Activated CD4-positive, alpha-beta memory T cell treated with anti-CD3 and anti-CD28 coated beads, Interleukin-2, amount 10 ng/mL, durations not matched to agents 7 days and 5 days (primary cell): Measurements from ENCODE around the gene CDH20. TPM values are rescaled to one million over a fixed set of nuclear protein-coding genes. Genes with fewer than 3 reads are reported as not detected.

Experiments
- CTCF ChIA-PET: fragments of 350-600 bp; sonication (Branson Sonifier 250); formaldehyde crosslinking; loops from one replicate; lab custom pipeline; 2021; ENCODE audit warnings: antibody characterized with exemption, inconsistent platforms; lab: Charles Lee
- POLR2A ChIA-PET: fragments of 350-600 bp; sonication (Branson Sonifier 250); formaldehyde crosslinking; loops from one replicate; lab custom pipeline; 2021; ENCODE audit warnings: antibody characterized with exemption; lab: Charles Lee
- DNase-seq: peaks from one replicate; pipeline ENCODE4 v3.0.0-alpha.2; 2020
- H3K27ac Mint-ChIP-seq: one replicate; pipeline ENCODE4 v1.8.0; 2021; ENCODE audit warnings: mild to moderate bottlenecking, mixed read lengths
- H3K27me3 Mint-ChIP-seq: one replicate; pipeline ENCODE4 v1.8.0; 2021; ENCODE audit warnings: mixed read lengths
- H3K36me3 Mint-ChIP-seq: one replicate; pipeline ENCODE4 v1.8.0; 2021; ENCODE audit warnings: low read depth, mixed read lengths
- H3K4me1 Mint-ChIP-seq: one replicate; pipeline ENCODE4 v1.8.0; 2021; ENCODE audit warnings: mixed read lengths
- H3K4me3 Mint-ChIP-seq: one replicate; pipeline ENCODE4 v1.8.0; 2021; ENCODE audit warnings: mild to moderate bottlenecking, mixed read lengths
- H3K9me3 Mint-ChIP-seq: one replicate; pipeline ENCODE4 v1.8.0; 2021; ENCODE audit warnings: mixed read lengths
- total RNA-seq, 2 experiments: library from RNA; stranded (reverse); gene quantifications; one replicate each; pipeline ENCODE4 v1.2.3, GENCODE V29; 2021

Gene CDH20
- total RNA-seq, 2 experiments from 2014 or later: not detected

DNA sequence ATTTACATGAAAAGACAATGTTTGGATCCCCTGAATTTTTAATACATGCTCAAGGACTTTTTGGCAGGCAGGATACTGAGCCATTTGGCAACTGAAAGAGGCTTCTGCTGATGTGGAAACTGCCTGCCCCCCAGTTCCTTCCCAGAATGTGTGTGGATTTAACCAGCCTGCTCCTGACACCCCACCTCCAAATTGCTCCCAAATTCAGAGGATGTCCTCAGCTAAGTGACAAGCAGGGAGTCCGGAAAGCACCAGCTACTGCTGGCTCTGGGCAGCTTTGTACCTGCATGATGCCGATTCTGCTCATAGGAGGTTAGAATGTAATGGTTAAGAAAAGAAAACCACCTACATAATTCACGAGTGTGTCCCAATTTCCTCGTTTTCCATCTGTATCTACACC lies 197.5 kb downstream of the CDH20 start:
- H3K36me3 Mint-ChIP-seq: no peaks in the 10 kb centered on the region
- H3K4me3 Mint-ChIP-seq: no peak overlapping the region
- no peak for DNase-seq
- CTCF ChIA-PET: no interaction called here
- no peaks in the 10 kb centered on the region for H3K4me1 Mint-ChIP-seq
- no peak overlapping the region for H3K27ac Mint-ChIP-seq
- no peaks in the 10 kb centered on the region for H3K9me3 Mint-ChIP-seq
- POLR2A ChIA-PET: no interaction called here
- no peaks in the 10 kb centered on the region for H3K27me3 Mint-ChIP-seq

DNA sequence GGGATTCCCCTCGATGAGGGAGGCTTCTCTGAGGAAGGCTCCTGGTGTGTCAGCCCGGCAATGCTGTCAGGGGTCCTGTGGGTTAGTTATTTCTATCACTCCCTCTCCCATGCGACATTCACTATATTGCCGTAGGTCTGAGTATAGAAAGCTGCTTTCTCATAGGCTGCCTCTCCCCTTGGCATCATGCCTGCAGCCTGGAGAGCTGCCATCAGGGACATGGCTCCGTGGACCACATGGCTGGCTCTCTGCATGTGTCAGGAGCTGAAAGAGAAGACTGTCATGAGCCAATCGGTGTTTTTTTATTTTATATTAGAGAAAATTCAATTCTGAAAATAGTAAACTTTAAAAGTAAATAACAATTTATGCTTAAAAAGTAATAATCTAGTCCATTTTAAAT lies 198.0 kb downstream of the CDH20 start:
- no peak for DNase-seq
- H3K9me3 Mint-ChIP-seq: no peaks in the 10 kb centered on the region
- H3K4me3 Mint-ChIP-seq: no peak overlapping the region
- CTCF ChIA-PET: no interaction called here
- H3K27me3 Mint-ChIP-seq: no peaks in the 10 kb centered on the region
- no peak overlapping the region for H3K27ac Mint-ChIP-seq
- no peaks in the 10 kb centered on the region for H3K4me1 Mint-ChIP-seq
- H3K36me3 Mint-ChIP-seq: no peaks in the 10 kb centered on the region
- POLR2A ChIA-PET: no interaction called here

GRCh38 chr18:61531891-61532290 lies 198.7 kb downstream of the CDH20 start:
- H3K9me3 Mint-ChIP-seq: no peaks in the 10 kb centered on the region
- ChIA-PET CTCF (no interaction called here), POLR2A (no interaction called here)

DNA sequence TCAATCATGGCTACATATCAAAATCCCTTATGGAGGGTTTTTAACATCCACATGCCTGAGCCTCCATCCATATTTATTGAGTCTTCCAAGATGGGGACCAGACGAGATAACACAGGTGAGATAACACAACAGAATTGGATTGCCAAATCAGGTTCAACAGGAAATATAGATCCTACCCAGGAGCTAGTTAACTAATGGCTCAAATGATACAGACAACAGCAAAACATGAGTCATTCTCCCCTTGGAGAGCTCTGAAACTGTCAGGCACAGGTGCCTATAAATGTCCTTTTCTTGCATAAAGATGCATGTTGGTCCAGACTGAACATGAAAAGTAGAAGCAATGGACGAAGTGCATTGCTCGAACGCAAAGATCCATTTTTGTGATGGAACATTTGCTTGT lies 202.2 kb downstream of the CDH20 start:
- Mint-ChIP-seq H3K36me3 (no peaks in the 10 kb centered on the region), H3K9me3 (no peaks in the 10 kb centered on the region), H3K27me3 (no peaks in the 10 kb centered on the region), H3K27ac (no peak overlapping the region), H3K4me3 (no peak overlapping the region), H3K4me1 (no peaks in the 10 kb centered on the region)
- POLR2A ChIA-PET: no interaction called here
- DNase-seq: no peak
- CTCF ChIA-PET: no interaction called here

More at GRCh38 chr18:61531891-61532290, 198.7 kb downstream of the CDH20 start:
- H3K27ac Mint-ChIP-seq: no peak overlapping the region
- no peak for DNase-seq
- H3K36me3 Mint-ChIP-seq: no peaks in the 10 kb centered on the region
- no peaks in the 10 kb centered on the region for H3K4me1 Mint-ChIP-seq
- no peak overlapping the region for H3K4me3 Mint-ChIP-seq
- no peaks in the 10 kb centered on the region for H3K27me3 Mint-ChIP-seq

DNA sequence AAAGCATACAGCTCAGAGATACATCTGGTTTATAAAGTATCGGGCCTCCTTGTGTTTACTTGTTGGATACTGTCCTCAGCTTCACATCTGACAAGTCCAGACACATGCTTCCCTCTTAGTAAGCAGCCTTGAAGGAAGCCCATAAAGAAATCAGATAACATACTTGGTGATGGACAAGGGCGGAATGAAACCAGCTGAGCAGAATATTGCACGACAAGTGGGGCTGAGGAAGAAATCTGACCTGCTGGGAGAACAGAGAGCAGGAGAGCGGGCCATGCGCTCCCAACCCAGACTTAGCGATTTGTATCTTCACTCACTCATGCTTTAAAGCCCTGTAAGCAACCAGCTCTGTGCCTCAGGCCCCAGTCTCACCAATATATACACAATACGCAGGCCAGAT lies 208.4 kb downstream of the CDH20 start:
- H3K27ac Mint-ChIP-seq: no peak overlapping the region
- no peaks in the 10 kb centered on the region for H3K4me1 Mint-ChIP-seq
- H3K27me3 Mint-ChIP-seq: no peaks in the 10 kb centered on the region
- H3K9me3 Mint-ChIP-seq: no peaks in the 10 kb centered on the region
- H3K4me3 Mint-ChIP-seq: no peak overlapping the region
- no peak for DNase-seq
- POLR2A ChIA-PET: no interaction called here
- CTCF ChIA-PET: no interaction called here
- H3K36me3 Mint-ChIP-seq: no peaks in the 10 kb centered on the region

GRCh38 chr18:61542596-61542995 lies 209.4 kb downstream of the CDH20 start:
- POLR2A ChIA-PET: no interaction called here
- DNase-seq: no peak
- no peaks in the 10 kb centered on the region for H3K9me3 Mint-ChIP-seq

GRCh38 chr18:61543518-61543917 lies 210.3 kb downstream of the CDH20 start:
- ChIA-PET CTCF (interaction anchor here (1.3 kb wide), 1 partner anchor 13 kb away, joined by 3 read pairs; no protein-coding TSS in a partner anchor), POLR2A (no interaction called here)
- Mint-ChIP-seq H3K4me1 (no peaks in the 10 kb centered on the region), H3K4me3 (no peak overlapping the region), H3K36me3 (no peaks in the 10 kb centered on the region), H3K27ac (no peak overlapping the region), H3K9me3 (no peaks in the 10 kb centered on the region), H3K27me3 (no peaks in the 10 kb centered on the region)
- DNase-seq: no peak

More at GRCh38 chr18:61542596-61542995, 209.4 kb downstream of the CDH20 start:
- CTCF ChIA-PET: interaction anchor here (1.3 kb wide), 1 partner anchor 14 kb away, joined by 3 read pairs; no protein-coding TSS in a partner anchor
- Mint-ChIP-seq H3K27me3 (no peaks in the 10 kb centered on the region), H3K4me3 (no peak overlapping the region), H3K27ac (no peak overlapping the region), H3K36me3 (no peaks in the 10 kb centered on the region), H3K4me1 (no peaks in the 10 kb centered on the region)

- no peak overlapping the region for H3K27ac Mint-ChIP-seq
- H3K36me3 Mint-ChIP-seq: no peaks in the 10 kb centered on the region
- ChIA-PET CTCF (no interaction called here), POLR2A (no interaction called here)
- H3K4me1 Mint-ChIP-seq: no peaks in the 10 kb centered on the region
- H3K4me3 Mint-ChIP-seq: no peak overlapping the region
- H3K9me3 Mint-ChIP-seq: no peaks in the 10 kb centered on the region
- no peak for DNase-seq
- H3K27me3 Mint-ChIP-seq: no peaks in the 10 kb centered on the region
Measured at GRCh38 chr18:61544178-61544577, 210.9 kb downstream of the CDH20 start.

- no peaks in the 10 kb centered on the region for H3K9me3 Mint-ChIP-seq
- no peaks in the 10 kb centered on the region for H3K36me3 Mint-ChIP-seq
- no peak overlapping the region for H3K4me3 Mint-ChIP-seq
- H3K27ac Mint-ChIP-seq: no peak overlapping the region
- H3K27me3 Mint-ChIP-seq: no peaks in the 10 kb centered on the region
- H3K4me1 Mint-ChIP-seq: no peaks in the 10 kb centered on the region
- DNase-seq: no peak
- ChIA-PET POLR2A (no interaction called here), CTCF (no interaction called here)
Measured at GRCh38 chr18:61545281-61546245, 212.3 kb downstream of the CDH20 start.

- H3K4me1 Mint-ChIP-seq: no peaks in the 10 kb centered on the region
- ChIA-PET POLR2A (no interaction called here), CTCF (no interaction called here)
- H3K27ac Mint-ChIP-seq: no peak overlapping the region
- no peak overlapping the region for H3K4me3 Mint-ChIP-seq
- H3K36me3 Mint-ChIP-seq: no peaks in the 10 kb centered on the region
- H3K9me3 Mint-ChIP-seq: no peaks in the 10 kb centered on the region
- H3K27me3 Mint-ChIP-seq: no peaks in the 10 kb centered on the region
- DNase-seq: no peak
Measured at GRCh38 chr18:61546590-61546989, 213.4 kb downstream of the CDH20 start.

DNA sequence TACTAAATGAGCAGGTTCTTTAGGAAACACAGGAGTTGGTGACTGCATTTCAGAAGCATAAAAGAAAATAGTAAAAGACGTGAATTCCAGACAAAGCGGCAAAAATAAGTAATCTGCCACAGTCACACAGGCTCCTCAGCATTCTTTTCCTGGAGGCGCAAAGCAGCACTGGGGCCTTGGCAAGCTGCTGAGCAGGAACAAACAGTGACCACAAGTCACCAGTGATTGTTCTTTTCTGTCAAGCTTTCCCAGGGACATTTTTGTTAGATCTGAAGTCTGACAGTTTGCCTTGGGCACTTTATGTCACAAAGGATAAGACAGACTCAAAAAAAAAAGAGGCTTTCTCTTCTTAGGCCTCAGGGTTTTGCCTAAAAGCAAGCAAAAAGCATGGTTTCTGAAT lies 216.2 kb downstream of the CDH20 start:
- Mint-ChIP-seq H3K36me3 (no peaks in the 10 kb centered on the region), H3K9me3 (no peaks in the 10 kb centered on the region), H3K4me3 (no peak overlapping the region), H3K4me1 (no peaks in the 10 kb centered on the region), H3K27me3 (peaks cover 4% of the 10 kb centered on the region), H3K27ac (no peak overlapping the region)
- DNase-seq: no peak
- ChIA-PET CTCF (interaction anchor here (0.9 kb wide), 1 partner anchor 8 kb away, joined by 3 read pairs; no protein-coding TSS in a partner anchor), POLR2A (no interaction called here)

DNA sequence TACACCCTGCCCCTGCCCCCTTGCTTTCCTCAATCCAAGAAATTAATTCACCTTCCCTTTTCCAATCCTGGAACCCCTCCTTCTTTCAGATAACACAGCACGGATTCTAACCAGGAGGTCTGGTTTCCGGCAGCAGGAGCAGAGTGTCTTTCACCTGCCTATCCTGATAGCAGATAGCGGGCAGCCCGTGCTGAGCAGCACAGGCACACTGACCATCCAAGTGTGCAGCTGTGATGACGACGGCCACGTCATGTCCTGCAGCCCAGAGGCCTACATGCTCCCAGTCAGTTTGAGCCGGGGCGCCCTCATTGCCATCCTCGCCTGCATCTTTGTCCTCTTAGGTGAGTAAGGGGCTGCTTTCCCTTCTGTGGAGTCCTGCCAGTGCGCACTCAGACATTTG lies 216.7 kb downstream of the CDH20 start:
- Mint-ChIP-seq H3K27ac (no peak overlapping the region), H3K36me3 (no peaks in the 10 kb centered on the region), H3K4me1 (peaks cover 2% of the 10 kb centered on the region), H3K9me3 (no peaks in the 10 kb centered on the region), H3K27me3 (peaks cover 4% of the 10 kb centered on the region), H3K4me3 (no peak overlapping the region)
- ChIA-PET POLR2A (no interaction called here), CTCF (no interaction called here)
- no peak for DNase-seq

- Mint-ChIP-seq H3K27me3 (peaks cover 6% of the 10 kb centered on the region), H3K4me1 (peaks cover 4% of the 10 kb centered on the region), H3K4me3 (no peak overlapping the region), H3K36me3 (no peaks in the 10 kb centered on the region), H3K27ac (no peak overlapping the region), H3K9me3 (no peaks in the 10 kb centered on the region)
- POLR2A ChIA-PET: no interaction called here
- DNase-seq: no peak
- CTCF ChIA-PET: no interaction called here
Measured at GRCh38 chr18:61551586-61551985, 218.4 kb downstream of the CDH20 start.
